Measurements from ENCODE around the gene DNAH14.
"Not testable (repeated sequence)": the region's sequence is repeated elsewhere in the genome, so short reads cannot be mapped to it uniquely, and the experiment has no call there.

The DNAH14 gene

GRCh38 chr1:224920930-224921329, 8.5 kb upstream of the DNAH14 start:
- no peak for DNase-seq (ENCODE audit: low read depth in 2 of 2, low spot score in 1 of 2)

- no peak for DNase-seq (ENCODE audit: low read depth in 2 of 2, low spot score in 1 of 2)
These were observed 8.1 kb upstream of the DNAH14 start for GRCh38 chr1:224921354-224921753.

- DNase-seq (ENCODE audit: low read depth in 2 of 2, low spot score in 1 of 2) = no peak
These were observed 6.9 kb upstream of the DNAH14 start for GRCh38 chr1:224922404-224923164.

- no peak for DNase-seq (ENCODE audit: low read depth in 2 of 2, low spot score in 1 of 2)
These were observed 5.7 kb upstream of the DNAH14 start for GRCh38 chr1:224923726-224924125.

- DNase-seq (ENCODE audit: low read depth in 2 of 2, low spot score in 1 of 2) = not testable (repeated sequence)
These were observed 1.8 kb upstream of the DNAH14 start for GRCh38 chr1:224927631-224928030.

GRCh38 chr1:224928906-224929305, 569 bp upstream of the DNAH14 start:
- DNase-seq (ENCODE audit: low read depth in 2 of 2, low spot score in 1 of 2) = no peak

GRCh38 chr1:224931605-224932004, 2.1 kb downstream of the DNAH14 start:
- DNase-seq (ENCODE audit: low read depth in 2 of 2, low spot score in 1 of 2) = no peak

GRCh38 chr1:224932607-224933249, 3.3 kb downstream of the DNAH14 start:
- no peak for DNase-seq (ENCODE audit: low read depth in 2 of 2, low spot score in 1 of 2)

- no peak for DNase-seq (ENCODE audit: low read depth in 2 of 2, low spot score in 1 of 2)
These were observed 4.1 kb downstream of the DNAH14 start for GRCh38 chr1:224933584-224933983.

- no peak for DNase-seq (ENCODE audit: low read depth in 2 of 2, low spot score in 1 of 2)
These were observed 9.2 kb downstream of the DNAH14 start for GRCh38 chr1:224938652-224939051.

GRCh38 chr1:224939844-224940425, 10.5 kb downstream of the DNAH14 start:
- DNase-seq (ENCODE audit: low read depth in 2 of 2, low spot score in 1 of 2) = no peak

GRCh38 chr1:224940735-224941134, 11.3 kb downstream of the DNAH14 start:
- DNase-seq (ENCODE audit: low read depth in 2 of 2, low spot score in 1 of 2) = not testable (repeated sequence)

- not testable (repeated sequence) for DNase-seq (ENCODE audit: low read depth in 2 of 2, low spot score in 1 of 2)
These were observed 16.3 kb downstream of the DNAH14 start for GRCh38 chr1:224945651-224946348.

GRCh38 chr1:224946349-224946691, 16.8 kb downstream of the DNAH14 start:
- not testable (repeated sequence) for DNase-seq (ENCODE audit: low read depth in 2 of 2, low spot score in 1 of 2)

GRCh38 chr1:224957696-224958095, 28.2 kb downstream of the DNAH14 start:
- no peak for DNase-seq (ENCODE audit: low read depth in 2 of 2, low spot score in 1 of 2)

GRCh38 chr1:224958490-224958889, 29.0 kb downstream of the DNAH14 start:
- DNase-seq (ENCODE audit: low read depth in 2 of 2, low spot score in 1 of 2) = no peak

- DNase-seq (ENCODE audit: low read depth in 2 of 2, low spot score in 1 of 2) = no peak
These were observed 29.6 kb downstream of the DNAH14 start for GRCh38 chr1:224959115-224959514.

- DNase-seq (ENCODE audit: low read depth in 2 of 2, low spot score in 1 of 2) = no peak
These were observed 30.2 kb downstream of the DNAH14 start for GRCh38 chr1:224959656-224960055.

GRCh38 chr1:224980181-224980580, 50.7 kb downstream of the DNAH14 start:
- no peak for DNase-seq (ENCODE audit: low read depth in 2 of 2, low spot score in 1 of 2)

GRCh38 chr1:224981922-224982354, 52.5 kb downstream of the DNAH14 start:
- DNase-seq (ENCODE audit: low read depth in 2 of 2, low spot score in 1 of 2) = not testable (repeated sequence)

- DNase-seq (ENCODE audit: low read depth in 2 of 2, low spot score in 1 of 2) = no peak
These were observed 58.6 kb downstream of the DNAH14 start for GRCh38 chr1:224988042-224988441.

- no peak for DNase-seq (ENCODE audit: low read depth in 2 of 2, low spot score in 1 of 2)
These were observed 60.1 kb downstream of the DNAH14 start for GRCh38 chr1:224989615-224990014.
